T-helper 17 cell (primary cell): ENCODE results near the gene SVBP. TPM values are rescaled to one million over a fixed set of nuclear protein-coding genes. Genes with fewer than 3 reads are reported as not detected.

ENCODE experiments used
- ATAC-seq: fragments of 150-1000 bp; cut with Tn5 transposase; 2 replicates; pipeline ENCODE4 v1.10.0; 2021; ENCODE audit warnings: mild to moderate bottlenecking, moderate library complexity
- DNase-seq, 3 donors: peaks; one replicate each; pipeline versions ENCODE4 v3.0.0 to v3.0.0-alpha.2; 2020 to 2021
- H3K9me3 ChIP-seq: one replicate; pipeline ENCODE4 v1.7.0; 2013; ENCODE audit warnings: low read length, mild to moderate bottlenecking; ENCODE audit not compliant: control insufficient read depth, poor library complexity, severe bottlenecking
- H3K27ac Mint-ChIP-seq: one replicate; pipeline ENCODE4 v1.8.0; 2022; ENCODE audit warnings: mild to moderate bottlenecking, moderate library complexity, mixed read lengths
- H3K27me3 Mint-ChIP-seq: one replicate; pipeline ENCODE4 v1.8.0; 2022; ENCODE audit warnings: mixed read lengths
- H3K36me3 Mint-ChIP-seq: one replicate; pipeline ENCODE4 v1.8.0; 2022; ENCODE audit warnings: low read depth, mixed read lengths
- H3K4me1 Mint-ChIP-seq: one replicate; pipeline ENCODE4 v1.8.0; 2022; ENCODE audit warnings: mild to moderate bottlenecking, mixed read lengths
- H3K4me3 Mint-ChIP-seq: one replicate; pipeline ENCODE4 v1.8.0; 2022; ENCODE audit warnings: mild to moderate bottlenecking, moderate library complexity, mixed read lengths
- total RNA-seq, 4 donors: library from RNA in 2 of 4; stranded (reverse) in 2 of 4; gene quantifications; one replicate each; pipeline ENCODE4 v1.2.3 and lab custom pipeline; 2022 to 2026

Gene SVBP
- total RNA-seq, 2 donors from 2014 or later: 16.9 to 18.8 TPM

DNA sequence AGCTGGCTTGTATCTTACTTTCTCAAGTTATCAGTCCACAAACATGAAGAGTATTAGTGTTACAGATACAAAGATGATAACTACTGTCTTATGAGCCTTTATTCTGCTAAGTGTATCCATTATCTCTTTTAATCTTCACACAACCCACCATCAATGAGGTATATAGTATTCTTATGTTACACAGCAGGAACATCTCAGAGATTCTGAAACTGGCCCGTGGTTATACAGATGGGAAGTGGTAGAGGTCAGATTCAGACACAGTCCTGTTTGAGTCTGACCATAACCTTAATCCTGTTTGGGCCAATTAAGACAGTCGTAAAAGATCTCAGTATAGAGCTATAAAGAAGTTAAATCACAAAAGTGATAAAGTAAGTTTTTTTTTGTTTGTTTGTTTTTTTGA is 37.5 kb downstream of the SVBP start:
- Mint-ChIP-seq H3K27ac (no peak overlapping the region), H3K27me3 (no peaks in the 10 kb centered on the region), H3K4me3 (no peak overlapping the region), H3K4me1 (peaks cover 16% of the 10 kb centered on the region), H3K36me3 (peaks cover 15% of the 10 kb centered on the region)
- no peaks in the 10 kb centered on the region for H3K9me3 ChIP-seq
- DNase-seq (no peak), ATAC-seq (no peak)

DNA sequence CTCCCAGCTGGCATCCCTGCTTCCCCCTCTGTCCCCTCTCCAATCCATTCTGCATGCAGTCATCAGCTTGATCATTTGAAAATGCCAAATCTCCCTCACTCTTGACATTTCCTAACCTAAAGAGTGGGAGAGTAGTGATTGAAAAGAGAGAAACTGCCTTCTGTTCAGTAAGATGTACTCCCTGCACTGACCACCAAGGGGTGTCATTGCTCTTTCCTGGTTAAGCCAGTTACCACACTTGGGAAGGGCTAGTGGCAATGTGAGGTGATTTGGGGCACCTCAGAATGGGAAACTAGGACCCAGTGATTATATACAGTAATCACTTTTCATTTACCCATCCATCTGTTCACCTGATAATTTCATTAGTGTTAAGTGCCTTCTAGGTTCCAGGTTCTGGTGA is 39.3 kb downstream of the SVBP start:
- DNase-seq: no peak

DNA sequence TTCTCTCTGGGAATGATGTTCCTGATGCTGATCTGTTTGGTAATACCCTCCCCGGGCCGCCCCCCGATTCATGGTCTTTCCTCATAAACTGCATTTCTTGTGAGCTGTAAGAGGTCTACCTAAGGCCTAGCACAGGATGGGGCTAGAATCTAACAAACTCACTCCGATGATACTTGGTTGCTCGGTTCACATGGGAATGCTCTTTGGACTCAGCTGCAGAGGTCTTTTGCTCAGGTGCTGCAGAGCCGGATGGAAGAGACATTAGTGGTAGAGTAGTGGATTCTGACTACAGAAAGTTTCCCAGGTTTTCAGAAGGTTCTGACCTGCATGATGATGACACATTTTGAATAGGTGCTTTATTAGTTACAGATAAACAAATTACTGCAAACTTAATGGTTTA is 40.7 kb downstream of the SVBP start:
- H3K9me3 ChIP-seq: no peaks in the 10 kb centered on the region
- DNase-seq (no peak), ATAC-seq (no peak)
- Mint-ChIP-seq H3K4me1 (peaks cover 14% of the 10 kb centered on the region), H3K4me3 (no peak overlapping the region), H3K27ac (peak overlapping the region; percentile 37), H3K36me3 (peaks cover 12% of the 10 kb centered on the region), H3K27me3 (no peaks in the 10 kb centered on the region)

More for the DNA sequence above, 39.3 kb downstream of the SVBP start:
- ATAC-seq: peak; percentile 54
- Mint-ChIP-seq H3K4me1 (peaks cover 15% of the 10 kb centered on the region), H3K27me3 (no peaks in the 10 kb centered on the region), H3K4me3 (no peak overlapping the region), H3K27ac (peak overlapping the region; percentile 49), H3K36me3 (peaks cover 15% of the 10 kb centered on the region)
- H3K9me3 ChIP-seq: no peaks in the 10 kb centered on the region

DNA sequence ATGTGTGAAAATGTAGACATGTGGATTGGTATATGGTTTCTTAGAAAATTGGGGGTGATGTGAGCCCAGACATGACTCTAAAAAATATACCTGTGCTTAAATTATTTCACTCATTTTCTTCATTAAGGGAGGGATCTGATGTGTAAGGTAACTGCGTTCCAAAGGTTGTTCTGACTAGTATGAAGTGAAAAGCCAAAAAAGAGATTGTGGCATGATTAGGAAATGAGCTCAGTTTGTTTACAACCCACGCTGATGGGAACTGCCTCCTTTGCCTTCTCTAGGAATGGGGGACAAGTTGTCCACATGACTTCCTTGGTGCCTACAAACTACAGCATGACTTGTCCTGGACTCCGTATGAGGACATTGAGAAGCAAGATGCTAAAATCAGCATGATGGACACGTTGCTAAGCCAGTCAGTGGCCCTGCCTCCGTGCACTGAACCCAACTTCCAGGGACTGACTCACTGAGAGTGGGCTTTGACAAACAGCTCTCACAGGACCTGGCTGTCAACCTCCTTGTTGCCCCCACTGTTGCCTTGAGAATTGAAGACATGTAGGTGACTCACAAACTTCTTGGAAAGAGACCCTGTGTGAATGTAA is 42.2 kb downstream of the SVBP start:
- H3K9me3 ChIP-seq: no peaks in the 10 kb centered on the region
- Mint-ChIP-seq H3K27me3 (no peaks in the 10 kb centered on the region), H3K36me3 (peaks cover 5% of the 10 kb centered on the region), H3K27ac (no peak overlapping the region), H3K4me1 (peaks cover 19% of the 10 kb centered on the region), H3K4me3 (no peak overlapping the region)
- ATAC-seq (no peak), DNase-seq (no peak)

DNA sequence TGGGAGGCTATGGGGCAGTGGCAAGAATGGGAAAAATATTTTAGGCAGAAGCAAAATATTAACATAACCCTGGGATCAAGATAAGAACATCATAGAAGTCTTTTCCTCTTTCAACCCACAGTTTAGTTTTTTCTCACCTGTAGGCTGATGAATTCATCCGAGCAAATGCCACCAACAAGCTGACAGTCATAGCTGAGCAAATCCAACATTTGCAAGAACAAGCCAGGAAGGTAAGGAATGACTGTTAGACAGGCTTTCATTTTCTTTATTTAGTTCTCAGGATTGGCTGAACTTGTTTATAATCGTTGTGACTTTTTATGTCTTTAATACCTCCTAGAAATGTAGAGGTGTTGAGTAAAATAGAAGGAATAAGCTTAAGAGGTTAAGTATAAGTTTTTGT is 43.8 kb downstream of the SVBP start:
- no peaks in the 10 kb centered on the region for H3K9me3 ChIP-seq
- ATAC-seq: no peak
- H3K4me3 Mint-ChIP-seq: no peak overlapping the region
- H3K36me3 Mint-ChIP-seq: peaks cover 2% of the 10 kb centered on the region
- H3K4me1 Mint-ChIP-seq: peaks cover 16% of the 10 kb centered on the region
- H3K27me3 Mint-ChIP-seq: no peaks in the 10 kb centered on the region
- no peak for DNase-seq
- peak overlapping the region; percentile 60 for H3K27ac Mint-ChIP-seq

DNA sequence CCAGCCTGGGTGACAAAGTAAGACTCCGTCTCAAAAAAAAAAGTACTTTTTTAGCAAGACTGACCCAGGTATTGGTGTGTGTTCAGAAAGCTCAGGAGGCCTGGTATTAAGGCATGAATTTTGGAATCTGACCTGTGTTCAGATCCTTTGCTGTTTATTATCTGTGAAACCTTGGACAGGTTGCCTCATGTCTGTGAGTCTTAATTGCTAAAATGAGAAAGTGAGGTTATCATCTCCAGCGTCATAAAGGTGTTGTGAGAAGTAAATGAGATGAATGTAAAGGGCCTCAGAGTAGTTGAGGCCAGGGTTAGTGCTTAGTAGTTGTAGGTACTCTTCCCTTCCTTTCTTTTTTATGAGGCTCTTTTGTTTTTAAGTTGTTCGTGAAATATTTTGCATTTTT is 47.4 kb downstream of the SVBP start:
- no peaks in the 10 kb centered on the region for H3K9me3 ChIP-seq
- Mint-ChIP-seq H3K36me3 (no peaks in the 10 kb centered on the region), H3K4me1 (peaks cover 16% of the 10 kb centered on the region), H3K4me3 (no peak overlapping the region), H3K27ac (peak overlapping the region; percentile 60), H3K27me3 (no peaks in the 10 kb centered on the region)
- DNase-seq (no peak), ATAC-seq (no peak)

DNA sequence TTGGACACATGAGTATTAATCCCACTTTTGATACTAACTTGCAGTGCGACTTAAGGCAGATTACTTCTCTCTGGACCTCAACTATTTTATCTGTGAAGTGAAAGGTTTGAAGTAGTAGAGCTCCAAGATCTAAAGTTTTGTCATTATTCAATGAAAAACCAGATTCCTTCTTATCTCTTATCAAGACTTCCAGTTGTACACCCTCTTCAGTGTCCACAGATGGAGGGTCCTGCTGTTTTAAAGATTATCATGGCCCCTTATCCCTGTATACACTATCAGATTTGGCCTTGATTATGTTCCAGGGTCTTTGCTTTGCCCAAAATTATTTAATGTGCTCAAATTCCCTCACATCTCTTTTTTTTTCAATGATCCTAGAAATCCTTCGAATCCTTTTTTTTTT is 49.0 kb downstream of the SVBP start:
- DNase-seq: no peak
- no peaks in the 10 kb centered on the region for H3K36me3 Mint-ChIP-seq
- ATAC-seq: no peak
- peak overlapping the region; percentile 81 for H3K27ac Mint-ChIP-seq
- peaks cover 15% of the 10 kb centered on the region for H3K4me1 Mint-ChIP-seq
- no peaks in the 10 kb centered on the region for H3K9me3 ChIP-seq
- H3K4me3 Mint-ChIP-seq: no peak overlapping the region
- no peaks in the 10 kb centered on the region for H3K27me3 Mint-ChIP-seq

DNA sequence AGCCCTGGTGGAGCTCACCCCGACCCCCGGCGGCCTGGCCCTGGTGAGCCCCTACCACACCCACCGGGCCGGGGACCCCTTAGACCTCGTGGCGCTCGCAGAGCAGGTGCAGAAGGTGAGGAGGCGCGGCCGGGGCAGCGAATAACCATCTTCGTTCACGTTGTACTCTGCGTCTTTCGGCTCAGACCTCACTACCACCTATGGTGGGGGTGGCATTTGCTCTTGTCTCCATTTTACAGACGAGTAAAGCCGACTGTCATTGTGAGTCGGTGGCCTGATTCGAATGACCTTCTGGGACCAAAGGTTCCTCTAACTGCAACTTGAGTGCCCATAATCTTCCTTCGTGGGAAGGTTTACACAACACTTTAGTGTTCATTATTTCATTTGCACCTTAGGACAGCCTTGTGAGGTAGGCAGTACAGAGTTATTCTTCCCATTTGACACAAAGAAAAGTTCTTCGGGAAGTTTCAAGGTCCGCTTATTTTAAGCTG is 49.6 kb downstream of the SVBP start:
- Mint-ChIP-seq H3K27ac (peak overlapping the region; percentile 81), H3K36me3 (no peaks in the 10 kb centered on the region), H3K4me3 (no peak overlapping the region), H3K4me1 (peaks cover 11% of the 10 kb centered on the region), H3K27me3 (no peaks in the 10 kb centered on the region)
- ATAC-seq (peak; percentile 31), DNase-seq (no peak)
- H3K9me3 ChIP-seq: no peaks in the 10 kb centered on the region

DNA sequence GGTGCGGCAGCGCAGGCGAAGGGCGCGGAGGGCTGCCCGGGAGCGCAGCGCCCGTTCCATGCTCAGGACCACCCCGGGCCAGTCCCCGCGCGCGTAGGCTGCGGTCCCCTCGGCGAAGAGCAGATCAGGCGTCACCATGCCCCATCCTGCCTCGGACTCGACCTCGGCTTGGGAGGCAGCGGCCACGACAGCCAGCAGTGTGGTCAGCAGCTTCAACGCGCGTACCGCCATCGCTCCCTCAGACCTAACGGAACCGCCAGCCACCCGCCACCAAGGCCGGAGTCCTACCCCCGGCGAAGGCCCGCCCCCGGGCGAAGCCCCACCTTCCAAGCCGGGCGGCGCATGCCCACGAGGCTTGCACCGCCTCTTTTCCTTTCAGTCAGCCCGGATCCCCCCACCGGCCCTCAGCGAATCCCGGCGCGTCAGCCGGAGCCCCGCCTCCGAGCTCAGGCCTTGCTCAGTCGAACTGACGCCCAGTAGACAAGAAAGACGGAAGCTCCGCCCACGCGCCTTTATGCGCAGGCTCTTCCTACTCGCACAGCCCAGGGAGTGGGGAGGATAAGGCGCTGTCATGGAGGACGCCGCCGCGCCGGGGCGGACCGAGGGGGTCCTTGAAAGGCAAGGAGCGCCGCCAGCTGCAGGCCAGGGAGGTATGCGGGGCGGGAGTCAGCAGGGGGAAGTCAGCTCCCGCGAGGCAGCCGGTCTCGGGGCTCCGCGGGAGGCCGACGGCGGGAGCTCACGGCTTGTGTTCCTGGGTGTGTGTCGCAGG is 50.3 kb downstream of the SVBP start, which contains the start of the genes C1orf50 and P3H1:
Gene C1orf50, plus strand, starts transcription at position 509 of the 769 bp plus-strand sequence. Its CDS starts 63 bp downstream, at position 572.
Gene P3H1, minus strand, starts transcription at position 288 of the 769 bp plus-strand sequence. Its CDS starts 57 bp downstream, at position 231.
- ATAC-seq: peak; percentile 92
- no peaks in the 10 kb centered on the region for H3K9me3 ChIP-seq
- Mint-ChIP-seq H3K4me3 (no peak within 1 kb of the TSS), H3K27ac (peak within 1 kb of the TSS; percentile 81), H3K4me1 (peaks cover 9% of the 10 kb centered on the region), H3K27me3 (no peaks in the 10 kb centered on the region), H3K36me3 (no peaks in the 10 kb centered on the region)
- peak; percentile 99 to 100 (median 99) for DNase-seq

DNA sequence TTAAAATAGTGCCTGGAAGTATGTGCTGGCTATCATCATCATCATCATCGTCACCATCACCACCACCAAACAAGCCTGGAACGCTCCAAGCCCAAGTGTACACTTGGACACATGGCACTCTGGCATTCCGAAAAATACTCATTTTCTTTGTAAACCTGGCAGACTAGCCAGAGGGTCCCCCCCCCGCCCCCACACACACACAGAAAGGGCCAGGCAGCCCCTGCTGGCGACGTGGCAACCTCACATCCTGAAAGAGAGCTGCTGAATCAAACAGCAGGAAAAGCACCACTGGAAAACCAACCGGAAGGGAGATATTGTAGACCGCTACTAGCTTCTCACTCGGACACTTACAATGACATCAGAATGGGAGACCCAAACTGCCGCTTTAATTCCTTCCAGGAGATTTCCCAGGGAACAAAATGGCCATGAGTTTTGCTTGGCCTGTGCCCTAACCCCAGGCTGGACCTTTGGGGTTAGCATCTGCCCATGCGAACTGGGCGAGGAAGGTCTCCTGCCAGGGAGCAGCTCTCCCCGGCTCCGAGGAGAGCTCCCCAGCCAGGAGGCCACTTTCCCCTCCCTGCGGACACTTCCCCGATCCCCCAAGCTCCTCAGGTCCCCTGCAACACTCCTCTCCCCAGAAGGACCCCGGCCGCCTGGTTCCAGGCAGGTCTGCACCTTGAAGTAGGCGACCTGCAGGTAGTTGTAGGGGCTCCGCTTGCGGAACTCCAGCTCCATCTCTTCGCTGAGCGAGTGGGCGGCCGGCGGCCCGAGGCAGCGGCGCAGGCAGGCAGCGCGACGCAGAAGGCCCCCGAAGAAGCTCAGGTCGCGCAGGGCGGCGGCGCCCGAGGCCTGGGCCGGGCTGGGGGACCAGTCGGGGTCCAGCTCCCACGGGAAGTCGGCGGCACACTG is 51.1 kb downstream of the SVBP start:
- Mint-ChIP-seq H3K4me1 (peaks cover 9% of the 10 kb centered on the region), H3K27me3 (no peaks in the 10 kb centered on the region), H3K36me3 (no peaks in the 10 kb centered on the region), H3K27ac (no peak overlapping the region), H3K4me3 (no peak overlapping the region)
- DNase-seq (peak in 1 of 3 donors; percentile 17), ATAC-seq (peak; percentile 2)
- no peaks in the 10 kb centered on the region for H3K9me3 ChIP-seq

DNA sequence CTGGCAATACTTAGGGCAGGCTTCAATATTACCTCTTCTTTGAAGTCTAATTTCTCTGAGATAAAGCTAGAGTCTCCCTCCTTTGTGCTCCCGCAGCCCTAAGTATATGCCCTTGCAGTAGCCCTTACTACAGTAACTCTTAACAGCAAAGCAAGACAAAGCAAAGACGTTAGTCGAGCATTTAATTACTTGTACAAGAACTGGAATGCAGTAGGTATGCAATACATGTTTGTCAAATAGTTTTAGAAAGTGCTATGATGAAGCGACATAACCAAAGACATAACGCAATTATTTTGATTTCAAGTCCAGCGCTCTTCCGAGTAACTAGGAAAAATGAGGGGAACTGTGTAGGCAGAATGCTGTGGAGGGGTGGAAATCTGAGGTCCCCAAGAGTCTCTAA is 51.9 kb downstream of the SVBP start:
- H3K9me3 ChIP-seq: no peaks in the 10 kb centered on the region
- H3K27me3 Mint-ChIP-seq: no peaks in the 10 kb centered on the region
- DNase-seq (no peak), ATAC-seq (no peak)
- H3K27ac Mint-ChIP-seq: no peak overlapping the region
- peaks cover 5% of the 10 kb centered on the region for H3K4me1 Mint-ChIP-seq
- H3K4me3 Mint-ChIP-seq: no peak overlapping the region
- no peaks in the 10 kb centered on the region for H3K36me3 Mint-ChIP-seq

DNA sequence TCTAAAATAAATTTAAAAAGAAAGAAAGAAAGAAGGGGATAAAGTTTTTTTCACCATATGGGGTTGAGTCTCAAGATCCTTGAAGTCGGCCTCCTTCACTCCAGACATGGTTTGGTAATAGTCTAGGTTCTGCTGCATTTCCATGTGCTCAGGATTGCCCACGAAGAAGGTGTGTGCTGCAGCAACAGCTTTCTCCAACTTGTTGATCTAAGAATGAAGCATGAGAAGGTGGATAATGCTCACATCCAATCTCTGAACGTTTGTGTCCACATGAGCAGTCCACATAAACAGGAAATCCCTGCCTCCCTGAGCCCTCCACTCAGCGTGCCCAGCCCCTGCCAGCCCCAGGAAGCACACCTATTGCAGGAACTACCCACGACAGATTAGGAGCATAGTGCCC is 54.9 kb downstream of the SVBP start:
- no peak overlapping the region for H3K4me3 Mint-ChIP-seq
- ATAC-seq (no peak), DNase-seq (no peak)
- H3K27me3 Mint-ChIP-seq: no peaks in the 10 kb centered on the region
- H3K4me1 Mint-ChIP-seq: peaks cover 2% of the 10 kb centered on the region
- H3K9me3 ChIP-seq: no peaks in the 10 kb centered on the region
- H3K27ac Mint-ChIP-seq: no peak overlapping the region
- H3K36me3 Mint-ChIP-seq: peaks cover 3% of the 10 kb centered on the region

DNA sequence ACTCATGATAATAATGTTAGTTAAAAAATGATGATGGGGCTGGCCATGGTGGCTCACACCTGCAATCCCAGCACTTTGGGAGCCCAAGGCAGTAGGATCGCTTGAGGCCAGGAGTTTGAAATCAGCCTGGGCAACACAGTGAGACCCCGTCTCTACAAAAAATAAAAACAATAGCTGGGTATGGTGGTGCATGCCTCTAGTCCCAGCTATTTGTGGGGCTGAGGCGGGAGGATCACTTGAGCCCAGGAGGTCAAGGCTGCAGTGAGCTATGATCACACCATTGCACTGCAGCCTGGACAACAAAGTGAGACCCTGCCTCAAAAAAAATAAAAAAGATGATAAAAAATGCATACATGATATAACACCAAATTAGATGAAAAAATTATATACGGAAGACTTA is 55.6 kb downstream of the SVBP start:
- Mint-ChIP-seq H3K36me3 (peaks cover 7% of the 10 kb centered on the region), H3K4me3 (no peak overlapping the region)

More for the DNA sequence above, 55.6 kb downstream of the SVBP start:
- H3K27ac Mint-ChIP-seq: no peak overlapping the region
- H3K4me1 Mint-ChIP-seq: peaks cover 6% of the 10 kb centered on the region
- no peaks in the 10 kb centered on the region for H3K27me3 Mint-ChIP-seq
- ATAC-seq: no peak
- no peak for DNase-seq
- H3K9me3 ChIP-seq: no peaks in the 10 kb centered on the region
